OCI-LY1 (cell line): ENCODE data around the gene WWOX.

Experiments
- H2AFZ ChIP-seq: fragments of 200-600 bp; sonication (generic), shearing (Covaris generic); 2 replicates; pipeline ENCODE4 v1.6.0; 2014; ENCODE audit warnings: antibody characterized with exemption, mild to moderate bottlenecking, low read length
- H3F3A ChIP-seq: fragments of 200-600 bp; sonication (generic), shearing (Covaris generic); 2 replicates; pipeline ENCODE4 v1.6.0; 2014; ENCODE audit warnings: mild to moderate bottlenecking, antibody characterized with exemption, low read length, moderate library complexity; ENCODE audit not compliant: insufficient read depth
- H3K27ac ChIP-seq: fragments of 200-600 bp; sonication (generic); 2 replicates; pipeline ENCODE4 v1.5.1; 2014; ENCODE audit warnings: low read length, mixed run types, mild to moderate bottlenecking, low read depth; ENCODE audit not compliant: poor library complexity, severe bottlenecking
- H3K27me3 ChIP-seq: fragments of 200-600 bp; sonication (generic); 2 replicates; pipeline ENCODE4 v1.6.0; 2014; ENCODE audit warnings: antibody characterized with exemption, mild to moderate bottlenecking, low read length, moderate library complexity; ENCODE audit not compliant: insufficient read depth
- H3K36me3 ChIP-seq: fragments of 200-600 bp; sonication (generic); 2 replicates; pipeline ENCODE4 v1.6.1; 2014; ENCODE audit warnings: mild to moderate bottlenecking, antibody characterized with exemption, low read length, moderate library complexity, mixed read lengths; ENCODE audit not compliant: insufficient read depth
- H3K4me1 ChIP-seq: fragments of 200-600 bp; sonication (generic); 2 replicates; pipeline ENCODE4 v1.5.1; 2014; ENCODE audit warnings: mild to moderate bottlenecking, low read length, moderate library complexity; ENCODE audit not compliant: insufficient read depth, severe bottlenecking
- H3K4me2 ChIP-seq: fragments of 200-600 bp; sonication (generic), shearing (Covaris generic); 2 replicates; pipeline ENCODE4 v1.6.1; 2014; ENCODE audit warnings: low read length
- H3K4me3 ChIP-seq: fragments of 200-600 bp; sonication (generic); 2 replicates; pipeline ENCODE4 v1.5.1; 2014; ENCODE audit warnings: low read length, low read depth, mild to moderate bottlenecking, mixed read lengths; ENCODE audit not compliant: poor library complexity, severe bottlenecking
- H3K79me2 ChIP-seq: fragments of 200-600 bp; shearing (Covaris generic); 2 replicates; pipeline ENCODE4 v1.6.1; 2016; ENCODE audit warnings: mixed run types, low read length, mixed read lengths; ENCODE audit not compliant: insufficient read depth
- H3K9ac ChIP-seq: fragments of 200-600 bp; sonication (generic), shearing (Covaris generic); 2 replicates; pipeline ENCODE4 v1.6.1; 2014; ENCODE audit warnings: mild to moderate bottlenecking, low read length, mixed read lengths
- H3K9me2 ChIP-seq: fragments of 200-600 bp; sonication (generic), shearing (Covaris generic); 2 replicates; pipeline ENCODE4 v1.6.1; 2014; ENCODE audit warnings: low read depth, mild to moderate bottlenecking, low read length, mixed read lengths
- H3K9me3 ChIP-seq: fragments of 200-600 bp; shearing (Covaris generic); 2 replicates; pipeline ENCODE4 v1.6.1; 2014; ENCODE audit warnings: low read length, mixed read lengths
- H4K20me1 ChIP-seq: fragments of 200-600 bp; sonication (generic), shearing (Covaris generic); 2 replicates; pipeline ENCODE4 v1.6.0; 2016; ENCODE audit warnings: mild to moderate bottlenecking, low read length; ENCODE audit not compliant: insufficient read depth
- CTCF ChIP-seq: fragments of 200-600 bp; sonication (generic), shearing (Covaris generic); IDR thresholded peaks from 2 replicates; pipeline ENCODE4 v1.5.1; 2017; ENCODE audit warnings: mild to moderate bottlenecking, antibody characterized with exemption, low read length, moderate library complexity, mixed read lengths
- EZH2 ChIP-seq: fragments of 200-600 bp; sonication (generic), shearing (Covaris generic); IDR thresholded peaks from 2 replicates; pipeline ENCODE4 v1.8.0; 2017; ENCODE audit warnings: borderline replicate concordance, mixed run types, mild to moderate bottlenecking, antibody characterized with exemption, low read length, moderate library complexity, mixed read lengths

The WWOX gene

GRCh38 chr16:78209951-78210661 lies 110.7 kb downstream of the WWOX start:
- no peak overlapping the region for H3K4me2 ChIP-seq
- H3K9ac ChIP-seq: no peak overlapping the region
- H3K27ac ChIP-seq: no peak overlapping the region

GRCh38 chr16:78211020-78211599 lies 111.7 kb downstream of the WWOX start:
- no peaks in the 10 kb centered on the region for H3F3A ChIP-seq
- H3K4me3 ChIP-seq: no peak overlapping the region
- H3K9me3 ChIP-seq: no peaks in the 10 kb centered on the region
- no peak overlapping the region for H2AFZ ChIP-seq
- H3K36me3 ChIP-seq: no peaks in the 10 kb centered on the region
- H3K4me2 ChIP-seq: no peak overlapping the region
- TF ChIP-seq EZH2: no peak
- TF ChIP-seq CTCF: no peak
- no peak overlapping the region for H3K27ac ChIP-seq
- H3K9ac ChIP-seq: no peak overlapping the region
- H3K27me3 ChIP-seq: no peaks in the 10 kb centered on the region
- no peaks in the 10 kb centered on the region for H3K79me2 ChIP-seq
- H3K4me1 ChIP-seq: no peaks in the 10 kb centered on the region
- H4K20me1 ChIP-seq: no peaks in the 10 kb centered on the region
- H3K9me2 ChIP-seq: no peaks in the 10 kb centered on the region

More at GRCh38 chr16:78209951-78210661, 110.7 kb downstream of the WWOX start:
- Histone ChIP-seq H4K20me1 (no peaks in the 10 kb centered on the region), H3F3A (no peaks in the 10 kb centered on the region), H2AFZ (no peak overlapping the region), H3K79me2 (no peaks in the 10 kb centered on the region), H3K27me3 (no peaks in the 10 kb centered on the region), H3K9me2 (no peaks in the 10 kb centered on the region), H3K4me3 (no peak overlapping the region), H3K4me1 (no peaks in the 10 kb centered on the region), H3K36me3 (no peaks in the 10 kb centered on the region), H3K9me3 (no peaks in the 10 kb centered on the region)
- no peak for TF ChIP-seq EZH2
- no peak for TF ChIP-seq CTCF

- Histone ChIP-seq H3K4me2 (no peak overlapping the region), H3K4me1 (no peaks in the 10 kb centered on the region), H3F3A (no peaks in the 10 kb centered on the region), H3K9ac (no peak overlapping the region), H3K9me3 (no peaks in the 10 kb centered on the region), H3K79me2 (no peaks in the 10 kb centered on the region), H3K4me3 (no peak overlapping the region), H4K20me1 (no peaks in the 10 kb centered on the region), H3K9me2 (no peaks in the 10 kb centered on the region), H2AFZ (no peak overlapping the region), H3K36me3 (no peaks in the 10 kb centered on the region), H3K27me3 (no peaks in the 10 kb centered on the region), H3K27ac (no peak overlapping the region)
- no peak for TF ChIP-seq EZH2
- TF ChIP-seq CTCF: no peak
Measured at GRCh38 chr16:78211946-78212345, 112.5 kb downstream of the WWOX start.
